Measurements from ENCODE around the gene RAMP1.
"Not testable (repeated sequence)": the region's sequence is repeated elsewhere in the genome, so short reads cannot be mapped to it uniquely, and the experiment has no call there.

Gene RAMP1

DNA sequence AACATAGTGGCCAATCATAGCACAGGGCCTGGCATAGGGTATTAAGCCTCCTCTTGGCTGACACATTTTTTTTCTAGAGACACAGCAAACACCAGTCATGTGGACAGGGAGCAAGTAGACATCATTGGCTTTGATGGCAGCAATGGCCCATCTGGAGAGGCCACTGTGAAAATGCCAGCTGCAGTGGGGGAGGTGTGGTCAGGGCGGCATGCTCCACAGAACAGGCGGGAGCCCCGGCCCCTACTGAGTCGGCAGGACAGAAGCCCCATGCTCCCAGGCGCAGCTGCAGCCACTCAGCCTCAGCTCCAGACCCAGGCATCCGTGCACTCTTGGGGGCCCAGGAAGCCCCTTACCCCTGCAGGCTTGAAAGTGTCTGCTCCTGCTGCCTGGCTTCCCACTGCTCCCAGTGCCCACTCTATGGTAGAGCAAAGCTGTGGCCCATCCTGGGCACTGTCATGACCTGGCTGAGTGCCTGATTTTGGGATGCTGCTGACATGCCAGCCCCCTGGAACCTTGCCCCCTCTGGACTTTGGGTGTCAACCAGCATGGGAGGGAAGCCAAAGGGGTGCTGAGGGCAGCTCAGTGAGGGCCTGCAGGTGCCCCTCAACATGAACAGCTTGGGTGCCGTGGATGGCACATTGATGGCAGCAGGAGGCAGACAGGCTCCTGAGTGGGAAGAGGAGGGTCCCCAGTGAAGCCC, 84.1 kb downstream of the RAMP1 start:
- TF ChIP-seq EZH2phosphoT487 (conservative IDR thresholded peaks at IDR 0.05; ENCODE audit: low read length) (no peak), CTCF (IDR thresholded peaks at IDR 0.05; ENCODE audit: insufficient read depth, low read length, poor library complexity, severe bottlenecking) (no peak)
- H2AFZ ChIP-seq (ENCODE audit: low read depth, low read length, severe bottlenecking) = no peak overlapping the region
- no peak overlapping the region for H3K27ac ChIP-seq (ENCODE audit: low read depth, low read length)
- H3K36me3 ChIP-seq (ENCODE audit: low read length) = no peaks in the 10 kb centered on the region
- no peaks in the 10 kb centered on the region for H4K20me1 ChIP-seq (ENCODE audit: low read depth, low read length)
- H3K27me3 ChIP-seq (ENCODE audit: low read length) = no peaks in the 10 kb centered on the region
- no peak overlapping the region for H3K4me2 ChIP-seq (ENCODE audit: low read depth, low read length, poor library complexity, severe bottlenecking)
- no peak overlapping the region for H3K4me3 ChIP-seq (ENCODE audit: insufficient read depth, low read length, poor library complexity, severe bottlenecking)
- no peaks in the 10 kb centered on the region for H3F3A ChIP-seq (ENCODE audit: insufficient read depth)
- no peaks in the 10 kb centered on the region for H3K79me2 ChIP-seq (ENCODE audit: insufficient read depth, low read length)
- H3K9ac ChIP-seq (ENCODE audit: low read length) = no peak overlapping the region
- no peaks in the 10 kb centered on the region for H3K9me2 ChIP-seq (replicated peaks; ENCODE audit: insufficient read depth, low read length)
- peaks cover 15% of the 10 kb centered on the region; the same call in 1 of the 2 replicates for H3K9me3 ChIP-seq (ENCODE audit: insufficient read depth, low read length)

DNA sequence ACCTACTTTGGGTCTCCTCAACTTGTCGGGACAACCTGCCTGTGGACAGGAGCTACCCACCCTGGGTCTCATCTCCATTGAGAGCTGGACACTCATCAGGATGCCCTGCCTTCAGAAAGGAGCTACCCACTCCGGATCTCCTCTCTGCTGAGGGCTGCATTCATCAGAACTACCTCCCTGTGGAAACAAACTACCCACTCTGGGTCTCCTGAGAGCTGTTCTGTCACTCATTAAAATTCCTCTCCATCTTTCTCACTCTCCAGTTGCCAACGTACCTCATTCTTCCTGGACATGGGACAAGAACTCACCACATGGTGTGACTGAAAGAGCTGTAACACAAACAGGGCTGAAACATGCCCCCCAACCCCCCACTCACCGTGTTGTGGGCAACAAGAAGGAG, 84.9 kb downstream of the RAMP1 start:
- Histone ChIP-seq H3K27ac (ENCODE audit: low read depth, low read length) (no peak overlapping the region), H3K4me2 (ENCODE audit: low read depth, low read length, poor library complexity, severe bottlenecking) (no peak overlapping the region)

DNA sequence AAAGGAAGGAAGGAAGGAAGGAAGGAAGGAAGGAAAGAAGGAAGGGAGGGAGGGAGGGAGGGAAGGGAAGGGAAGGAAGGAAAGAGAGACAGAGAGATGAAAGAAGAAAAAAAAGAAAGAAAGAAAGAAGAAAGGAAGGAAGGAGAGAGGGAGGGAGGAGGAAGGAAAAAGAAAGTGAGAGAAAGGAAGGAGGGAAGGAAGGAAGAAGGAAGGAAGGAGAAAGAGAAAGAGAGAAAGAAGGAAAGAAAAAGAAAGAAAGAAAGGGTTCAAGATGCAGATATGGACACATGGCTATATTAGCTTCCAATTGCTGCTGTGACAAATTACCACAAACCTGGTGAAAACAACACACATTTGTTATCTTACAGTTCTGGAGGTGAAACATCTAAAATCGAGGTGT, 87.0 kb downstream of the RAMP1 start:
- no peaks in the 10 kb centered on the region for H3K79me2 ChIP-seq (ENCODE audit: insufficient read depth, low read length)
- H3K9me3 ChIP-seq (ENCODE audit: insufficient read depth, low read length) = peaks cover 15% of the 10 kb centered on the region; the same call in 1 of the 2 replicates
- no peak overlapping the region for H3K27ac ChIP-seq (ENCODE audit: low read depth, low read length)
- H3K27me3 ChIP-seq (ENCODE audit: low read length) = no peaks in the 10 kb centered on the region
- H3K36me3 ChIP-seq (ENCODE audit: low read length) = no peaks in the 10 kb centered on the region
- H3F3A ChIP-seq (ENCODE audit: insufficient read depth) = no peaks in the 10 kb centered on the region
- H2AFZ ChIP-seq (ENCODE audit: low read depth, low read length, severe bottlenecking) = no peak overlapping the region
- H3K4me3 ChIP-seq (ENCODE audit: insufficient read depth, low read length, poor library complexity, severe bottlenecking) = no peak overlapping the region
- no peaks in the 10 kb centered on the region for H4K20me1 ChIP-seq (ENCODE audit: low read depth, low read length)
- H3K9ac ChIP-seq (ENCODE audit: low read length) = no peak overlapping the region
- TF ChIP-seq CTCF (IDR thresholded peaks at IDR 0.05; ENCODE audit: insufficient read depth, low read length, poor library complexity, severe bottlenecking) (no peak), EZH2phosphoT487 (conservative IDR thresholded peaks at IDR 0.05; ENCODE audit: low read length) (no peak)
- H3K9me2 ChIP-seq (replicated peaks; ENCODE audit: insufficient read depth, low read length) = no peaks in the 10 kb centered on the region
- no peak overlapping the region for H3K4me2 ChIP-seq (ENCODE audit: low read depth, low read length, poor library complexity, severe bottlenecking)

More for the DNA sequence above, 84.9 kb downstream of the RAMP1 start:
- Histone ChIP-seq H3K9ac (ENCODE audit: low read length) (no peak overlapping the region), H3K79me2 (ENCODE audit: insufficient read depth, low read length) (no peaks in the 10 kb centered on the region), H3F3A (ENCODE audit: insufficient read depth) (no peaks in the 10 kb centered on the region), H2AFZ (ENCODE audit: low read depth, low read length, severe bottlenecking) (no peak overlapping the region), H3K9me2 (replicated peaks; ENCODE audit: insufficient read depth, low read length) (no peaks in the 10 kb centered on the region), H3K9me3 (ENCODE audit: insufficient read depth, low read length) (peaks cover 15% of the 10 kb centered on the region; the same call in 1 of the 2 replicates), H3K27me3 (ENCODE audit: low read length) (no peaks in the 10 kb centered on the region), H3K4me3 (ENCODE audit: insufficient read depth, low read length, poor library complexity, severe bottlenecking) (no peak overlapping the region), H3K36me3 (ENCODE audit: low read length) (no peaks in the 10 kb centered on the region), H4K20me1 (ENCODE audit: low read depth, low read length) (no peaks in the 10 kb centered on the region)
- TF ChIP-seq EZH2phosphoT487 (conservative IDR thresholded peaks at IDR 0.05; ENCODE audit: low read length) (no peak), CTCF (IDR thresholded peaks at IDR 0.05; ENCODE audit: insufficient read depth, low read length, poor library complexity, severe bottlenecking) (no peak)

DNA sequence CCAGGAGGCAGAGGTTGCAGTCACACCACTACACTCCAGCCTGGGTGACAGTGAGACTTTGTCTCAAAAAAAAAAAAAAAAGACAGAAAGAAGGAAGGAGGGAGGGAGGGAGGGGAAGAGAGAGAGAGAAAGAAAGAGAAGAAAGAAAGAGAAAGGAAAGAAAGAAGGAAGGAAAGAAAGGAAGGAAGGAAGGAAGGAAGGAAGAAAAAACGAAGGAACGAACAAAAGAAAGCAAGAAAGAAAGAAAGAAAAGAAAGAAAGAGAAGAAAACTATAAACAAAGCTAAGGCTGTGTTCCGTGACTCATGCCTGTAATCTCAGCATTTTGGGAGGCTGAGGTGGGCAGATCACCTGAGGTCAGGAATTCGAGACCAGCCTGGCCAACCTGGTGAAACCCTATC, 91.9 kb downstream of the RAMP1 start:
- H3K27me3 ChIP-seq (ENCODE audit: low read length); H3K4me2 ChIP-seq (ENCODE audit: low read depth, low read length, poor library complexity, severe bottlenecking); H2AFZ ChIP-seq (ENCODE audit: low read depth, low read length, severe bottlenecking); H3K9ac ChIP-seq (ENCODE audit: low read length); H4K20me1 ChIP-seq (ENCODE audit: low read depth, low read length); H3K9me3 ChIP-seq (ENCODE audit: insufficient read depth, low read length); H3K27ac ChIP-seq (ENCODE audit: low read depth, low read length); H3K79me2 ChIP-seq (ENCODE audit: insufficient read depth, low read length); H3K4me3 ChIP-seq (ENCODE audit: insufficient read depth, low read length, poor library complexity, severe bottlenecking); H3K36me3 ChIP-seq (ENCODE audit: low read length); H3F3A ChIP-seq (ENCODE audit: insufficient read depth); H3K9me2 ChIP-seq (replicated peaks; ENCODE audit: insufficient read depth, low read length): not testable (repeated sequence)

Data from SU-DHL-6 (cell line).